ENCODE measurements around the gene PTPRK.

The PTPRK gene

GRCh38 chr6:128118401-128118800 is 402.0 kb downstream of the PTPRK start:
- DNase-seq (ENCODE audit: low read depth): no peak

GRCh38 chr6:128117916-128118315 is 402.5 kb downstream of the PTPRK start:
- H3K4me3 ChIP-seq (ENCODE audit: low read depth, low read length): no peak overlapping the region
- no peak for DNase-seq (ENCODE audit: low read depth)
- no peak for TF ChIP-seq CTCF (IDR thresholded peaks at IDR 0.05; ENCODE audit: low read depth, low read length, missing control alignments)

More at GRCh38 chr6:128118401-128118800, 402.0 kb downstream of the PTPRK start:
- TF ChIP-seq CTCF (IDR thresholded peaks at IDR 0.05; ENCODE audit: low read depth, low read length, missing control alignments): no peak
- H3K4me3 ChIP-seq (ENCODE audit: low read depth, low read length): no peak overlapping the region

- no peak for TF ChIP-seq CTCF (IDR thresholded peaks at IDR 0.05; ENCODE audit: low read depth, low read length, missing control alignments)
- DNase-seq (ENCODE audit: low read depth): no peak
- no peak overlapping the region for H3K4me3 ChIP-seq (ENCODE audit: low read depth, low read length)
These were observed 406.2 kb downstream of the PTPRK start for GRCh38 chr6:128114164-128114563.

GRCh38 chr6:128112494-128112893 is 407.9 kb downstream of the PTPRK start:
- no peak for DNase-seq (ENCODE audit: low read depth)
- TF ChIP-seq CTCF (IDR thresholded peaks at IDR 0.05; ENCODE audit: low read depth, low read length, missing control alignments): no peak
- no peak overlapping the region for H3K4me3 ChIP-seq (ENCODE audit: low read depth, low read length)

- TF ChIP-seq CTCF (IDR thresholded peaks at IDR 0.05; ENCODE audit: low read depth, low read length, missing control alignments): no peak
- H3K4me3 ChIP-seq (ENCODE audit: low read depth, low read length): no peak overlapping the region
These were observed 409.3 kb downstream of the PTPRK start for GRCh38 chr6:128111096-128111495.

GRCh38 chr6:128107682-128108081 is 412.7 kb downstream of the PTPRK start:
- no peak for DNase-seq (ENCODE audit: low read depth)
- TF ChIP-seq CTCF (IDR thresholded peaks at IDR 0.05; ENCODE audit: low read depth, low read length, missing control alignments): no peak
- no peak overlapping the region for H3K4me3 ChIP-seq (ENCODE audit: low read depth, low read length)

More at GRCh38 chr6:128111096-128111495, 409.3 kb downstream of the PTPRK start:
- no peak for DNase-seq (ENCODE audit: low read depth)

GRCh38 chr6:128099571-128100197 is 420.7 kb downstream of the PTPRK start:
- H3K4me3 ChIP-seq (ENCODE audit: low read depth, low read length): no peak overlapping the region
- TF ChIP-seq CTCF (IDR thresholded peaks at IDR 0.05; ENCODE audit: low read depth, low read length, missing control alignments): no peak
- no peak for DNase-seq (ENCODE audit: low read depth)
